Measurements from ENCODE around the gene BICC1. TPM values are rescaled to one million over a fixed set of nuclear protein-coding genes. Genes with fewer than 3 reads are reported as not detected.
A peak's percentile ranks its signal among the peaks of the same experiment; 100 is the strongest.

The BICC1 gene
- total and polyA plus RNA-seq, 4 donors = 0.82 to 6.1 (median 4.5) TPM

DNA sequence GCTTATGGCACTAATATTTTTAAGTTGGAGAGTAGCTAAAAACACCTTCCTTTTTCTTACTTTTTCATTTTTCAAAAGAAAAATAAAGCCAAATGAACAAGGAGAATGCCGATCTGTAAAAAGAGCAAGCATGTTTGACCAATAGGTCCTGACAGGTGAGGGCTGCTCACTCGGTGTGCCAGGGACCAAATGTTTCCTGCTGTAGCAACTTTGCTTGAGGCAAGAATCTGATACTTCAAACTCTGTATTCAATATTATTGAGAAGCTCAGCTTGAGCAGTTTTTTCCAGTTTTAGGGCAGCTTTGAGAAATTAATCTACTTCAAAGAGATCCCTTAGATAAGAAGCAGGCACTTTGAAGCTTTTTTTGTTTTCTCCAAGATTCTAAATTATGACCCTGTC, 298.1 kb downstream of the BICC1 start:
- no peaks in the 10 kb centered on the region for H3K36me3 ChIP-seq (ENCODE audit: control insufficient read depth in 4 of 4, insufficient read depth in 3 of 4, low read depth in 1 of 4, low read length in 3 of 4)
- no peak for DNase-seq (ENCODE audit: low spot score)
- H3K27me3 ChIP-seq (ENCODE audit: control insufficient read depth in 4 of 4, insufficient read depth in 4 of 4, low read length in 3 of 4) = no peaks in the 10 kb centered on the region
- H3K27ac ChIP-seq (ENCODE audit: low read depth in 1 of 2, low read length in 2 of 2) = no peak overlapping the region
- WGBS = 65% methylated on average over 2 of the region's 2 CpGs
- H3K9me3 ChIP-seq (ENCODE audit: control insufficient read depth in 4 of 4, low read length in 3 of 4) = no peaks in the 10 kb centered on the region
- no peak overlapping the region for H3K4me3 ChIP-seq (ENCODE audit: low read depth in 1 of 3, low read length in 3 of 3)
- peaks cover 6 to 34% (median 25%) of the 10 kb centered on the region in 4 donors for H3K4me1 ChIP-seq (ENCODE audit: control insufficient read depth in 4 of 4, insufficient read depth in 4 of 4, low read length in 3 of 4)
- no peak overlapping the region for H3K9ac ChIP-seq (ENCODE audit: low read depth in 1 of 2, low read length in 2 of 2)
- TF ChIP-seq CTCF (IDR thresholded peaks at IDR 0.05; ENCODE audit: low read depth, low read length, missing input control) (no peak), TAF1 (conservative IDR thresholded peaks at IDR 0.05) (no peak), HNF4G (IDR thresholded peaks at IDR 0.05) (no peak), SP1 (IDR thresholded peaks at IDR 0.05) (no peak), YY1 (IDR thresholded peaks at IDR 0.05) (no peak), REST (IDR thresholded peaks at IDR 0.05) (no peak), EGR1 (IDR thresholded peaks at IDR 0.05; ENCODE audit: low read depth in 2 of 2) (no peak), HNF4A (conservative IDR thresholded peaks at IDR 0.05) (no peak)
- TF ChIP-seq, protein P1, sequence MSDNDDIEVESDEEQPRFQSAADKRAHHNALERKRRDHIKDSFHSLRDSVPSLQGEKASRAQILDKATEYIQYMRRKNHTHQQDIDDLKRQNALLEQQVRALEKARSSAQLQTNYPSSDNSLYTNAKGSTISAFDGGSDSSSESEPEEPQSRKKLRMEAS (IDR thresholded peaks at IDR 0.05) = no peak

GRCh38 chr10:58813573-58813972, 300.9 kb downstream of the BICC1 start:
- H3K27ac ChIP-seq (ENCODE audit: low read depth in 1 of 2, low read length in 2 of 2) = peak overlapping the region; percentile 66 to 78
- no peaks in the 10 kb centered on the region for H3K9me3 ChIP-seq (ENCODE audit: control insufficient read depth in 4 of 4, low read length in 3 of 4)
- H3K9ac ChIP-seq (ENCODE audit: low read depth in 1 of 2, low read length in 2 of 2) = peak overlapping the region in 1 of 2 donors; percentile 24
- 34% methylated on average over 8 of the region's 8 CpGs for WGBS
- no peak for DNase-seq (ENCODE audit: low spot score)
- H3K4me1 ChIP-seq (ENCODE audit: control insufficient read depth in 4 of 4, insufficient read depth in 4 of 4, low read length in 3 of 4) = peaks cover 3 to 36% (median 24%) of the 10 kb centered on the region in 4 donors
- H3K4me3 ChIP-seq (ENCODE audit: low read depth in 1 of 3, low read length in 3 of 3) = no peak overlapping the region
- no peaks in the 10 kb centered on the region for H3K36me3 ChIP-seq (ENCODE audit: control insufficient read depth in 4 of 4, insufficient read depth in 3 of 4, low read depth in 1 of 4, low read length in 3 of 4)
- no peaks in the 10 kb centered on the region for H3K27me3 ChIP-seq (ENCODE audit: control insufficient read depth in 4 of 4, insufficient read depth in 4 of 4, low read length in 3 of 4)
- peak; percentile 61 for TF ChIP-seq YY1 (IDR thresholded peaks at IDR 0.05)
- TF ChIP-seq, protein P1 (IDR thresholded peaks at IDR 0.05) = peak; percentile 70
- TF ChIP-seq EGR1 (IDR thresholded peaks at IDR 0.05; ENCODE audit: low read depth in 2 of 2) = peak in 1 of 2 donors; percentile 61
- TF ChIP-seq GABPA (IDR thresholded peaks at IDR 0.05 in 1 of 2, conservative IDR thresholded peaks at IDR 0.05 in 1 of 2) = no peak
- TF ChIP-seq FOXA2 (IDR thresholded peaks at IDR 0.05) = peak; percentile 81
- TF ChIP-seq HNF4G (IDR thresholded peaks at IDR 0.05) = peak; percentile 60
- peak; percentile 81 to 83 for TF ChIP-seq HNF4A (conservative IDR thresholded peaks at IDR 0.05)
- peak; percentile 46 for TF ChIP-seq REST (IDR thresholded peaks at IDR 0.05)
- peak; percentile 77 for TF ChIP-seq ZBTB33 (IDR thresholded peaks at IDR 0.05)
- TF ChIP-seq JUND (IDR thresholded peaks at IDR 0.05) = peak; percentile 33 to 81
- peak; percentile 44 to 45 for TF ChIP-seq RAD21 (IDR thresholded peaks at IDR 0.05)
- TF ChIP-seq TAF1 (conservative IDR thresholded peaks at IDR 0.05) = no peak
- TF ChIP-seq SP1 (IDR thresholded peaks at IDR 0.05) = peak; percentile 79
- TF ChIP-seq CTCF (IDR thresholded peaks at IDR 0.05; ENCODE audit: low read depth, low read length, missing input control) = no peak
- no peak for TF ChIP-seq NR2F2 (IDR thresholded peaks at IDR 0.05)
- TF ChIP-seq ATF3 (IDR thresholded peaks at IDR 0.05) = no peak
- TF ChIP-seq FOXA1 (IDR thresholded peaks at IDR 0.05) = peak; percentile 80

All from liver (tissue), 9 donors.